ENCODE results near the gene SHB.

Gene SHB

GRCh38 chr9:37939575-37940095 lies 129.4 kb downstream of the SHB start:
- peaks cover 11 to 25% of the 10 kb centered on the region in 2 donors for H3K4me1 ChIP-seq (ENCODE audit: control insufficient read depth in 2 of 2, insufficient read depth in 1 of 2, low read depth in 1 of 2, low read length in 2 of 2)
- no peak overlapping the region for H3K27ac ChIP-seq (replicated peaks; ENCODE audit: low read length)
- no peak for DNase-seq (ENCODE audit: low spot score)

DNA sequence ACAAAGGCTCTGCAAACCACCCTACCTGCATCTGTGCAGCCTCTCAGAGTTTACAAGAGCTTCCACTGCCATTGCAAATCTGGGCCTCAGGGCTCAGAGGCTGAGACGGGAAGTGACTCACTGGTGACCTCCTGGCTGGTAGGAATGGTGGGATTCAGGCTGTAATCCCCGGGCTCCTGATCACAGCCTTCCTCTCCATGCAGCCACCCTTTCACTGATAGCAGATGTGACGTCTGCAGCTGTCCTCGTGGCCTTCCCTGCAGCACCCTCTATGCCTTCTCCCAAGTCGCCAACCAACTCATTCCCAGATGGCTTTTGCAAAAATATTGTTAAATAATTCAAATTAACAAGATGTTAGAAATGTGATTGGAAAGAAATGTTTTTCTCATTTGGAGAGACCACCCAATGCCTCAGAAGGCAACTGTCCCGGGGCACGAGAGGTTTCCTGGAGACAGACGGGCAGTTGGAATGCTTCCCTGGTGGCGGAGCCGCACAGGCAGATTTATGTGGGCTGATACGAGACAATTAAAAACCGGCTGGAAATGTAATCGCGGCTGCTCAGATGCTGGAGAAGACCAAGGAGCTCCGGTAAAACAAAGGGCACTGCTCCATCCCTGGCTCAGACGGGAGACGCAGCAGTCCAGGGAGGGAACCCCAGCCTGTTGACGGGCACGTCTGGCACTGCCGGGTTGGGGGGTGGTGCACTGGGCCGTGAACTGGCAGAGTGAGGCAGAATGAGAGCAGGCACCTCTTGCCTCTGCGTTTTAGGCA lies 130.7 kb downstream of the SHB start:
- no peak overlapping the region for H3K4ac ChIP-seq (ENCODE audit: low read length)
- H4K91ac ChIP-seq (ENCODE audit: low read depth, low read length, poor library complexity), result no peak overlapping the region
- H3K79me1 ChIP-seq (ENCODE audit: low read depth, low read length), result no peaks in the 10 kb centered on the region
- H3K4me3 ChIP-seq (ENCODE audit: low read length in 2 of 2), result no peak overlapping the region
- no peak overlapping the region for H2BK15ac ChIP-seq (ENCODE audit: low read length)
- no peak for DNase-seq (ENCODE audit: low spot score)
- no peak overlapping the region for H2AK5ac ChIP-seq (ENCODE audit: low read depth, low read length)
- H3K9me3 ChIP-seq (replicated peaks in 1 of 2; ENCODE audit: control insufficient read depth in 2 of 2, insufficient read depth in 1 of 2, low read depth in 1 of 2, low read length in 2 of 2), result no peaks in the 10 kb centered on the region
- peaks cover 11 to 14% of the 10 kb centered on the region in 2 donors for H3K4me1 ChIP-seq (ENCODE audit: control insufficient read depth in 2 of 2, insufficient read depth in 1 of 2, low read depth in 1 of 2, low read length in 2 of 2)
- no peaks in the 10 kb centered on the region for H3K36me3 ChIP-seq (replicated peaks in 1 of 2; ENCODE audit: control insufficient read depth in 2 of 2, insufficient read depth in 2 of 2, low read length in 2 of 2)
- no peak overlapping the region for H3K4me2 ChIP-seq (ENCODE audit: insufficient read depth, low read length, poor library complexity, severe bottlenecking)
- WGBS, 2 donors (ENCODE audit: extremely low coverage in 2 of 2, insufficient read length in 2 of 2, insufficient replicate concordance in 1 of 2), result no CpG with 5 or more reads among the region's 22 CpGs
- no peaks in the 10 kb centered on the region for H3K27me3 ChIP-seq (ENCODE audit: control insufficient read depth in 3 of 3, insufficient read depth in 3 of 3, low read depth in 1 of 3, low read length in 3 of 3)
- H3K27ac ChIP-seq (replicated peaks; ENCODE audit: low read length), result no peak overlapping the region
- peak overlapping the region; percentile 61 for H3K18ac ChIP-seq (ENCODE audit: low read length)
- peak overlapping the region; percentile 50 for H3K14ac ChIP-seq (ENCODE audit: low read length)
- no peak overlapping the region for H3K23ac ChIP-seq (ENCODE audit: low read depth, low read length, poor library complexity)
- H2BK12ac ChIP-seq (ENCODE audit: low read length), result peak overlapping the region; percentile 28
- no peak overlapping the region for H4K8ac ChIP-seq (ENCODE audit: low read depth, low read length)
- no peak overlapping the region for H2BK5ac ChIP-seq (ENCODE audit: low read length)
- no peak overlapping the region for H3K9ac ChIP-seq (ENCODE audit: low read depth, low read length, poor library complexity)
- no peak overlapping the region for H2BK120ac ChIP-seq (ENCODE audit: low read depth, low read length)
- H2AFZ ChIP-seq (ENCODE audit: low read length), result peak overlapping the region; percentile 56

More at GRCh38 chr9:37939575-37940095, 129.4 kb downstream of the SHB start:
- Histone ChIP-seq H3K14ac (ENCODE audit: low read length) (no peak overlapping the region), H2AFZ (ENCODE audit: low read length) (no peak overlapping the region), H2AK5ac (ENCODE audit: low read depth, low read length) (no peak overlapping the region), H2BK15ac (ENCODE audit: low read length) (no peak overlapping the region), H3K9me3 (replicated peaks in 1 of 2; ENCODE audit: control insufficient read depth in 2 of 2, insufficient read depth in 1 of 2, low read depth in 1 of 2, low read length in 2 of 2) (no peaks in the 10 kb centered on the region), H3K9ac (ENCODE audit: low read depth, low read length, poor library complexity) (no peak overlapping the region), H3K18ac (ENCODE audit: low read length) (no peak overlapping the region), H3K4me3 (ENCODE audit: low read length in 2 of 2) (no peak overlapping the region), H3K23ac (ENCODE audit: low read depth, low read length, poor library complexity) (no peak overlapping the region), H4K8ac (ENCODE audit: low read depth, low read length) (no peak overlapping the region), H3K4me2 (ENCODE audit: insufficient read depth, low read length, poor library complexity, severe bottlenecking) (no peak overlapping the region), H3K36me3 (replicated peaks in 1 of 2; ENCODE audit: control insufficient read depth in 2 of 2, insufficient read depth in 2 of 2, low read length in 2 of 2) (no peaks in the 10 kb centered on the region), H2BK5ac (ENCODE audit: low read length) (no peak overlapping the region), H2BK12ac (ENCODE audit: low read length) (no peak overlapping the region), H4K91ac (ENCODE audit: low read depth, low read length, poor library complexity) (no peak overlapping the region), H3K4ac (ENCODE audit: low read length) (no peak overlapping the region), H3K27me3 (ENCODE audit: control insufficient read depth in 3 of 3, insufficient read depth in 3 of 3, low read depth in 1 of 3, low read length in 3 of 3) (no peaks in the 10 kb centered on the region), H3K79me1 (ENCODE audit: low read depth, low read length) (no peaks in the 10 kb centered on the region), H2BK120ac (ENCODE audit: low read depth, low read length) (no peak overlapping the region)
- no CpG with 5 or more reads among the region's 6 CpGs for WGBS, 2 donors (ENCODE audit: extremely low coverage in 2 of 2, insufficient read length in 2 of 2, insufficient replicate concordance in 1 of 2)

DNA sequence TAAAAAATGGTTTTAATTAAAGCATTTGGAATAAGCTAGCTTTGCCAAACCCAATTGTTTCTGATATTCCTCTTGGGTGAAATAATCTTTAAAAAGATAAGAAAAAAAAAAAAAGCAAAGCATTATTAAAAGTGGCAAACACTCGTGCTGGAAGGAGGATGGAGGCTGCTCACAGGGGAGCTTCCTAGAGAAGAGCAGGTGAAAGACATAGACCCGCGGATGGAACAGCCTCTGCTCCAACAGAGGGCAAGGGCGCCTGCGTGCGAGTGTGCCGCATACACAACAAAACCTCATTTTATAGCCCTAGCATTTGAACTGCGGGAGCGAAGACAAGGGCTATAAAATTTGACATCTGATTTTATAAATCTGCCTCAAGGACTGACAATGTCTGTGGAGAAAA lies 131.7 kb downstream of the SHB start:
- no peak overlapping the region for H3K14ac ChIP-seq (ENCODE audit: low read length)
- no peak overlapping the region for H3K4ac ChIP-seq (ENCODE audit: low read length)
- no peaks in the 10 kb centered on the region for H3K36me3 ChIP-seq (replicated peaks in 1 of 2; ENCODE audit: control insufficient read depth in 2 of 2, insufficient read depth in 2 of 2, low read length in 2 of 2)
- H3K4me2 ChIP-seq (ENCODE audit: insufficient read depth, low read length, poor library complexity, severe bottlenecking), result no peak overlapping the region
- H2BK5ac ChIP-seq (ENCODE audit: low read length), result no peak overlapping the region
- no peak overlapping the region for H3K18ac ChIP-seq (ENCODE audit: low read length)
- H2AK5ac ChIP-seq (ENCODE audit: low read depth, low read length), result no peak overlapping the region
- H2AFZ ChIP-seq (ENCODE audit: low read length), result no peak overlapping the region
- no peak overlapping the region for H4K91ac ChIP-seq (ENCODE audit: low read depth, low read length, poor library complexity)
- no peak overlapping the region for H2BK120ac ChIP-seq (ENCODE audit: low read depth, low read length)
- no peaks in the 10 kb centered on the region for H3K9me3 ChIP-seq (replicated peaks in 1 of 2; ENCODE audit: control insufficient read depth in 2 of 2, insufficient read depth in 1 of 2, low read depth in 1 of 2, low read length in 2 of 2)
- no peaks in the 10 kb centered on the region for H3K27me3 ChIP-seq (ENCODE audit: control insufficient read depth in 3 of 3, insufficient read depth in 3 of 3, low read depth in 1 of 3, low read length in 3 of 3)
- H3K27ac ChIP-seq (replicated peaks; ENCODE audit: low read length), result no peak overlapping the region
- no peak overlapping the region for H2BK15ac ChIP-seq (ENCODE audit: low read length)
- DNase-seq (ENCODE audit: low spot score), result no peak
- no peak overlapping the region for H2BK12ac ChIP-seq (ENCODE audit: low read length)
- no peak overlapping the region for H3K9ac ChIP-seq (ENCODE audit: low read depth, low read length, poor library complexity)
- H3K4me1 ChIP-seq (ENCODE audit: control insufficient read depth in 2 of 2, insufficient read depth in 1 of 2, low read depth in 1 of 2, low read length in 2 of 2), result peaks cover 9 to 11% of the 10 kb centered on the region in 2 donors
- no peak overlapping the region for H3K23ac ChIP-seq (ENCODE audit: low read depth, low read length, poor library complexity)
- H3K4me3 ChIP-seq (ENCODE audit: low read length in 2 of 2), result no peak overlapping the region
- H4K8ac ChIP-seq (ENCODE audit: low read depth, low read length), result no peak overlapping the region
- WGBS, 2 donors (ENCODE audit: extremely low coverage in 2 of 2, insufficient read length in 2 of 2, insufficient replicate concordance in 1 of 2), result no CpG with 5 or more reads among the region's 9 CpGs
- H3K79me1 ChIP-seq (ENCODE audit: low read depth, low read length), result no peaks in the 10 kb centered on the region

- no peak overlapping the region for H3K4me3 ChIP-seq (ENCODE audit: low read length in 2 of 2)
- DNase-seq (ENCODE audit: low spot score), result no peak
- no peaks in the 10 kb centered on the region for H3K79me1 ChIP-seq (ENCODE audit: low read depth, low read length)
- no peak overlapping the region for H3K4ac ChIP-seq (ENCODE audit: low read length)
- H3K27ac ChIP-seq (replicated peaks; ENCODE audit: low read length), result no peak overlapping the region
- H3K36me3 ChIP-seq (replicated peaks in 1 of 2; ENCODE audit: control insufficient read depth in 2 of 2, insufficient read depth in 2 of 2, low read length in 2 of 2), result no peaks in the 10 kb centered on the region
- H3K4me2 ChIP-seq (ENCODE audit: insufficient read depth, low read length, poor library complexity, severe bottlenecking), result no peak overlapping the region
- WGBS, 2 donors (ENCODE audit: extremely low coverage in 2 of 2, insufficient read length in 2 of 2, insufficient replicate concordance in 1 of 2), result no CpG with 5 or more reads among the region's 4 CpGs
- no peak overlapping the region for H2BK5ac ChIP-seq (ENCODE audit: low read length)
- no peak overlapping the region for H3K23ac ChIP-seq (ENCODE audit: low read depth, low read length, poor library complexity)
- no peak overlapping the region for H2BK120ac ChIP-seq (ENCODE audit: low read depth, low read length)
- H3K9me3 ChIP-seq (replicated peaks in 1 of 2; ENCODE audit: control insufficient read depth in 2 of 2, insufficient read depth in 1 of 2, low read depth in 1 of 2, low read length in 2 of 2), result no peaks in the 10 kb centered on the region
- H2BK15ac ChIP-seq (ENCODE audit: low read length), result no peak overlapping the region
- no peak overlapping the region for H2BK12ac ChIP-seq (ENCODE audit: low read length)
- no peak overlapping the region for H3K9ac ChIP-seq (ENCODE audit: low read depth, low read length, poor library complexity)
- no peak overlapping the region for H4K91ac ChIP-seq (ENCODE audit: low read depth, low read length, poor library complexity)
- H4K8ac ChIP-seq (ENCODE audit: low read depth, low read length), result no peak overlapping the region
- no peaks in the 10 kb centered on the region for H3K27me3 ChIP-seq (ENCODE audit: control insufficient read depth in 3 of 3, insufficient read depth in 3 of 3, low read depth in 1 of 3, low read length in 3 of 3)
- H3K18ac ChIP-seq (ENCODE audit: low read length), result no peak overlapping the region
- H3K14ac ChIP-seq (ENCODE audit: low read length), result no peak overlapping the region
- H3K4me1 ChIP-seq (ENCODE audit: control insufficient read depth in 2 of 2, insufficient read depth in 1 of 2, low read depth in 1 of 2, low read length in 2 of 2), result peaks cover 9 to 11% of the 10 kb centered on the region in 2 donors
- H2AFZ ChIP-seq (ENCODE audit: low read length), result peak overlapping the region; percentile 25
- no peak overlapping the region for H2AK5ac ChIP-seq (ENCODE audit: low read depth, low read length)
These were observed 132.1 kb downstream of the SHB start for GRCh38 chr9:37936965-37937364.
